ACC112 (cell line): ENCODE results near the gene UNC45A.

Experiments
- H2AFZ ChIP-seq: fragments of 200-600 bp; sonication (generic); one replicate; pipeline ENCODE4 v1.6.0; 2017; ENCODE audit warnings: antibody characterized with exemption, low read length; ENCODE audit not compliant: unreplicated experiment
- H3K27ac ChIP-seq: fragments of 200-600 bp; sonication (generic); 2 replicates; pipeline ENCODE4 v1.5.1; 2014; ENCODE audit warnings: low read depth, mild to moderate bottlenecking, antibody characterized with exemption, low read length, moderate library complexity
- H3K27me3 ChIP-seq: fragments of 200-600 bp; sonication (generic); 2 replicates; pipeline ENCODE4 v1.6.1; 2014; ENCODE audit warnings: mild to moderate bottlenecking, antibody characterized with exemption, low read length, moderate library complexity, mixed read lengths; ENCODE audit not compliant: insufficient read depth
- H3K36me3 ChIP-seq: fragments of 200-600 bp; sonication (generic); 2 replicates; pipeline ENCODE4 v1.6.1; 2016; ENCODE audit warnings: mild to moderate bottlenecking, antibody characterized with exemption, low read length, moderate library complexity, mixed read lengths; ENCODE audit not compliant: insufficient read depth
- H3K4me1 ChIP-seq: fragments of 200-600 bp; sonication (generic); one replicate; pipeline ENCODE4 v1.6.1; 2016; ENCODE audit warnings: low read length, mixed read lengths; ENCODE audit not compliant: insufficient read depth, unreplicated experiment, control insufficient read depth
- H3K4me3 ChIP-seq: fragments of 200-600 bp; sonication (generic); 2 replicates; pipeline ENCODE4 v1.5.1; 2014; ENCODE audit warnings: mild to moderate bottlenecking, low read depth, low read length
- H3K79me2 ChIP-seq: fragments of 200-600 bp; sonication (generic); one replicate; pipeline ENCODE4 v1.6.0; 2016; ENCODE audit warnings: low read length; ENCODE audit not compliant: control insufficient read depth, unreplicated experiment, insufficient read depth

Gene UNC45A

GRCh38 chr15:90972133-90972532 is 37.0 kb downstream of the UNC45A start:
- no peaks in the 10 kb centered on the region for H3K79me2 ChIP-seq
- H3K4me3 ChIP-seq, result no peak overlapping the region
- H2AFZ ChIP-seq, result no peak overlapping the region
- no peaks in the 10 kb centered on the region for H3K27me3 ChIP-seq
- H3K27ac ChIP-seq, result no peak overlapping the region
- no peaks in the 10 kb centered on the region for H3K4me1 ChIP-seq
- peaks cover 24% of the 10 kb centered on the region for H3K36me3 ChIP-seq

DNA sequence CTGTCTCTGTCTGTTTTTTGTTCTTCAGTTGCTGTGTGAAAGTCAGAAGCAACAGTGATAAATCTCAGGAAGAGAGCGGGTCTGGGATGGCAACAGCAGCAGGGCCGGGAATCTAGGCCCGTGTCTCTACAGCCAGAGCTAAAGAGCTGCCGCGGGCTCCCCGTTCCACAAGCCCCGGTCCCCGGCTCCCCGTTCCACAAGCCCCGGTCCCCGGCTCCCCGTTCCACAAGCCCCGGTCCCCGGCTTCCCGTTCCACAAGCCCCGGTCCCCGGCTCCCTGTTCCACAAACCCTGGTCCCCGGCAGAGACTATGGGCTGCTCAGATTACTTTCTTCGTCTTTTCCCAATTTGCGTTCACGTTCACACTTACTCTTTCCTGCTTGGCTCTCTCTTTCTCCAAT is 39.1 kb downstream of the UNC45A start:
- no peak overlapping the region for H2AFZ ChIP-seq
- H3K79me2 ChIP-seq, result no peaks in the 10 kb centered on the region
- no peaks in the 10 kb centered on the region for H3K27me3 ChIP-seq
- H3K27ac ChIP-seq, result no peak overlapping the region
- H3K36me3 ChIP-seq, result peaks cover 20% of the 10 kb centered on the region
- no peak overlapping the region for H3K4me3 ChIP-seq
- H3K4me1 ChIP-seq, result no peaks in the 10 kb centered on the region

DNA sequence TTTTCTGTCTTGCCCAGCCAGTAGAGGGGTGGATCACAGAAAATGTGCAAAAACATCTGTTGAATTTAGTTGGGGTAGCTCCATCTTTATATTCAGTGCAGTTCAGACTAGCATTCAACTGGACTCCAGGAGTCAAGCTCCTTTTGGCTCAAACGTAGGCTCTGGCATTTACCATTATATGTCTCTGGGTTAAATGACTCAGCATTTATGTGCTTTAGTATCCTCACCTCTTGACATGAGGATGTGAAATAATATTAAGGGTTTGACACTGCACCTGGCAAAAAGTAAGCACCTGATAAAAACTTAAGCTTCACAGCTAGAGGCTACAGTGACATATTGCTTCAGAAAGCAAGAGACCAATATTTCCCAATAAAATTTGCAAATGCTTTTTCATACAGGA is 44.5 kb downstream of the UNC45A start:
- Histone ChIP-seq H3K4me3 (no peak overlapping the region), H2AFZ (no peak overlapping the region), H3K79me2 (peaks cover 21% of the 10 kb centered on the region), H3K27ac (peak overlapping the region; percentile 17; the same call in 1 of the 2 replicates), H3K27me3 (no peaks in the 10 kb centered on the region), H3K36me3 (peaks cover 34% of the 10 kb centered on the region), H3K4me1 (peaks cover 15% of the 10 kb centered on the region)

- H3K4me1 ChIP-seq, result peaks cover 15% of the 10 kb centered on the region
- peak overlapping the region; percentile 14; the same call in 1 of the 2 replicates for H3K27ac ChIP-seq
- no peak overlapping the region for H3K4me3 ChIP-seq
- H3K79me2 ChIP-seq, result peaks cover 41% of the 10 kb centered on the region
- H3K36me3 ChIP-seq, result peaks cover 30% of the 10 kb centered on the region
- H3K27me3 ChIP-seq, result no peaks in the 10 kb centered on the region
- H2AFZ ChIP-seq, result no peak overlapping the region
These were observed 46.6 kb downstream of the UNC45A start for GRCh38 chr15:90981681-90982080.

DNA sequence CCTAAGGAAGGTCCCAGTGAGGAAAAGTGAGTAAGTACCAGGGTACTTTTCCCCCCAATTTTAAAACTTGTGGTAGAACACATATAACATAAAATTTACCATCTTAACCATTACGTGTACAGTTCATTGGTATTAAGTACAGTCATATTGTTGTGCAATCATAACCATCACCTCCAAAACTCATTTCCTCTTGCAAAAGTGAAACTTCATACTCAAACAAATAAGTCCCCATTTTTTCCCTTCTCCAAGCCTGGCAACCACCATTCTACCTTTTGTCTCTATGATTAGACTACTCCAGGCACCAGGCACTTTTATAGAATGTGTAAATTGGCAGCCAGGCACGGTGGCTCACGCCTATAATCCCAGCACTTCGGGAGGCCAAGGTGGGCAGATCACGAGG is 47.0 kb downstream of the UNC45A start:
- H3K27ac ChIP-seq, result peak overlapping the region; percentile 14; the same call in 1 of the 2 replicates
- no peak overlapping the region for H2AFZ ChIP-seq
- peaks cover 45% of the 10 kb centered on the region for H3K79me2 ChIP-seq
- H3K36me3 ChIP-seq, result peaks cover 30% of the 10 kb centered on the region
- peaks cover 15% of the 10 kb centered on the region for H3K4me1 ChIP-seq
- no peaks in the 10 kb centered on the region for H3K27me3 ChIP-seq
- H3K4me3 ChIP-seq, result no peak overlapping the region

- Histone ChIP-seq H2AFZ (no peak overlapping the region), H3K36me3 (peaks cover 7% of the 10 kb centered on the region; the same call in 1 of the 2 replicates), H3K27ac (no peak overlapping the region), H3K79me2 (peaks cover 91% of the 10 kb centered on the region), H3K27me3 (no peaks in the 10 kb centered on the region), H3K4me1 (peaks cover 29% of the 10 kb centered on the region), H3K4me3 (no peak overlapping the region)
These were observed 51.9 kb downstream of the UNC45A start for GRCh38 chr15:90986790-90987507.

- peaks cover 96% of the 10 kb centered on the region for H3K79me2 ChIP-seq
- H3K4me1 ChIP-seq, result peaks cover 27% of the 10 kb centered on the region
- no peak overlapping the region for H3K4me3 ChIP-seq
- peaks cover 7% of the 10 kb centered on the region; the same call in 1 of the 2 replicates for H3K36me3 ChIP-seq
- no peaks in the 10 kb centered on the region for H3K27me3 ChIP-seq
- no peak overlapping the region for H2AFZ ChIP-seq
- no peak overlapping the region for H3K27ac ChIP-seq
These were observed 52.6 kb downstream of the UNC45A start for GRCh38 chr15:90987561-90988141.

GRCh38 chr15:90988296-90988695 is 53.2 kb downstream of the UNC45A start:
- Histone ChIP-seq H2AFZ (peak overlapping the region; percentile 48), H3K4me3 (no peak overlapping the region), H3K36me3 (peaks cover 7% of the 10 kb centered on the region; the same call in 1 of the 2 replicates), H3K27ac (no peak overlapping the region), H3K79me2 (peaks cover 95% of the 10 kb centered on the region), H3K27me3 (no peaks in the 10 kb centered on the region), H3K4me1 (peaks cover 23% of the 10 kb centered on the region)

- H3K27ac ChIP-seq, result no peak overlapping the region
- H3K79me2 ChIP-seq, result peaks cover 95% of the 10 kb centered on the region
- no peak overlapping the region for H3K4me3 ChIP-seq
- H3K36me3 ChIP-seq, result peaks cover 7% of the 10 kb centered on the region; the same call in 1 of the 2 replicates
- no peak overlapping the region for H2AFZ ChIP-seq
- H3K27me3 ChIP-seq, result no peaks in the 10 kb centered on the region
- H3K4me1 ChIP-seq, result peaks cover 23% of the 10 kb centered on the region
These were observed 54.1 kb downstream of the UNC45A start for GRCh38 chr15:90989040-90989768.

- no peak overlapping the region for H2AFZ ChIP-seq
- H3K36me3 ChIP-seq, result no peaks in the 10 kb centered on the region
- no peak overlapping the region for H3K4me3 ChIP-seq
- no peak overlapping the region for H3K27ac ChIP-seq
- H3K79me2 ChIP-seq, result peaks cover 94% of the 10 kb centered on the region
- H3K4me1 ChIP-seq, result peaks cover 25% of the 10 kb centered on the region
- H3K27me3 ChIP-seq, result no peaks in the 10 kb centered on the region
These were observed 55.4 kb downstream of the UNC45A start for GRCh38 chr15:90990446-90990845.
